Naive B cell (primary cell): ENCODE measurements around the gene CRELD1. TPM values are rescaled to one million over a fixed set of nuclear protein-coding genes. Genes with fewer than 3 reads are reported as not detected.

Source experiments
- ATAC-seq, 2 donors: fragments of 150-1000 bp; cut with Tn5 transposase; 2 replicates each; pipeline ENCODE4 v1.10.0; 2021; ENCODE audit warnings: low read depth in 2 of 2, mild to moderate bottlenecking in 2 of 2, moderate library complexity in 2 of 2
- DNase-seq: peaks from one replicate; pipeline ENCODE4 v3.0.0; 2022
- H3K27ac Mint-ChIP-seq, 6 donors: one replicate each; pipeline ENCODE4 v1.8.0; 2020 to 2022; ENCODE audit warnings: mild to moderate bottlenecking in 6 of 6, mixed read lengths in 6 of 6, moderate library complexity in 5 of 6, inconsistent platforms in 2 of 6
- H3K27me3 Mint-ChIP-seq, 3 donors: one replicate each; pipeline ENCODE4 v1.8.0; 2021 to 2022; ENCODE audit warnings: mixed read lengths in 3 of 3, mild to moderate bottlenecking in 1 of 3
- H3K36me3 Mint-ChIP-seq, 2 donors: one replicate each; pipeline ENCODE4 v1.8.0; 2020 to 2022; ENCODE audit warnings: mixed read lengths in 2 of 2, inconsistent platforms in 1 of 2, mild to moderate bottlenecking in 1 of 2
- H3K4me1 Mint-ChIP-seq, 3 donors: one replicate each; pipeline ENCODE4 v1.8.0; 2020 to 2022; ENCODE audit warnings: mixed read lengths in 3 of 3, inconsistent platforms in 1 of 3, mild to moderate bottlenecking in 1 of 3, moderate library complexity in 1 of 3
- H3K4me3 Mint-ChIP-seq, 8 donors: one replicate each; pipeline ENCODE4 v1.8.0; 2020 to 2022; ENCODE audit warnings: mild to moderate bottlenecking in 8 of 8, mixed read lengths in 8 of 8, moderate library complexity in 8 of 8, inconsistent platforms in 2 of 8
- H3K9me3 Mint-ChIP-seq, 7 donors: one replicate each; pipeline ENCODE4 v1.8.0; 2020 to 2022; ENCODE audit warnings: mixed read lengths in 7 of 7, mild to moderate bottlenecking in 5 of 7, inconsistent platforms in 2 of 7, moderate library complexity in 1 of 7
- polyA plus RNA-seq, 6 donors: library from polyadenylated mRNA; unstranded; fragments of 300-500 nt; fragmentation: Illumina TruSeq; gene quantifications; one replicate each; pipeline ENCODE4 v1.2.3, GENCODE V29; 2021; ENCODE audit warnings: low read depth in 6 of 6

The CRELD1 gene
- polyA plus RNA-seq, 6 donors from 2014 or later: 16.5 to 60.6 (median 27.5) TPM

DNA sequence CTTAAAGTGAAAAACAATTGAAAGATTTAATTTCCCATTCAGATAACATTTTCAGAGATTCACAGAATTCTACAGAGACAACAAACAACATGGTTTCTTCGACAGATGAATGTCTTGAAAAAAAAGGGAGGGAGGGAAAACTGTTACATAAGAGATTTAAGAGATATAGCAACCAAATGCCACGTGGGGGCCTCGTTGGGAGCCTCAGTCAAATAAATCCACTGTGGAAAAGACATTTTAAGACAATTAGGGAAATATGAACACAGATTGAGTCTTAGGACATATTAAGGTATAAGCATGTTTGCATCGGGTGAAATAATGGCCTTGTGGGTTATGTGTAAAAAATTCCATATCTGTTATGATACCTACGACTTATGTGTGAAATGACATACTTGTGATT, 23.6 kb downstream of the CRELD1 start:
- peak overlapping the region in 1 of 8 donors; percentile 18 for H3K4me3 Mint-ChIP-seq
- no peak for ATAC-seq
- peaks cover 0 to 4% (median 2%) of the 10 kb centered on the region in 3 donors for H3K4me1 Mint-ChIP-seq
- no peaks in the 10 kb centered on the region for H3K27me3 Mint-ChIP-seq
- peak overlapping the region in 1 of 6 donors; percentile 23 for H3K27ac Mint-ChIP-seq
- no peaks in the 10 kb centered on the region for H3K9me3 Mint-ChIP-seq
- peaks cover 0 to 5% of the 10 kb centered on the region in 2 donors for H3K36me3 Mint-ChIP-seq
- DNase-seq: no peak

- Mint-ChIP-seq H3K27me3 (no peaks in the 10 kb centered on the region), H3K36me3 (peaks cover 22 to 35% of the 10 kb centered on the region in 2 donors), H3K27ac (no peak overlapping the region), H3K4me3 (no peak overlapping the region), H3K9me3 (no peaks in the 10 kb centered on the region), H3K4me1 (no peaks in the 10 kb centered on the region)
- DNase-seq: no peak
- ATAC-seq: no peak
Observed at GRCh38 chr3:9965200-9965875, 31.7 kb downstream of the CRELD1 start.

DNA sequence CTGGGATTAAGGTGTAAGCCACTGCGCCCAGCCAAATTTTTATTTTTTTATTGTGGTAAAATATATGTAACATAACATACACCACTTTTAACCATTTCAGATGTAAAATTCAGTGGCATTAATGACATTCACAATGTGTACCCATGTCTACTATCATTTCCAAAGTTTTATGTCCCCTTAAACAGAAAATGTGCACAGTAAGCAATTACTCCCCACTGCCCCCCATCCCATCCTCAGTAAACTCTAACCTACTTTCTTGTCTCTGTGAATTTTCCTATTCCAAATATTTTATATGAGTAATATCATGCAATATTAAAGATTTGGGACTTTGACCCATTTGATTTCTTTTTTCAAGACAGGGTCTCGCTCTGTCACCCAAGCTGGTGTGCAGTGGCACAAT, 33.2 kb downstream of the CRELD1 start:
- no peak for DNase-seq
- no peak for ATAC-seq
- no peaks in the 10 kb centered on the region for H3K9me3 Mint-ChIP-seq
- H3K27ac Mint-ChIP-seq: peak overlapping the region in 1 of 6 donors; percentile 57
- H3K36me3 Mint-ChIP-seq: peaks cover 22 to 33% of the 10 kb centered on the region in 2 donors
- H3K27me3 Mint-ChIP-seq: no peaks in the 10 kb centered on the region
- no peak overlapping the region for H3K4me3 Mint-ChIP-seq
- H3K4me1 Mint-ChIP-seq: no peaks in the 10 kb centered on the region

GRCh38 chr3:9969632-9970019, 36.0 kb downstream of the CRELD1 start:
- ATAC-seq: no peak

DNA sequence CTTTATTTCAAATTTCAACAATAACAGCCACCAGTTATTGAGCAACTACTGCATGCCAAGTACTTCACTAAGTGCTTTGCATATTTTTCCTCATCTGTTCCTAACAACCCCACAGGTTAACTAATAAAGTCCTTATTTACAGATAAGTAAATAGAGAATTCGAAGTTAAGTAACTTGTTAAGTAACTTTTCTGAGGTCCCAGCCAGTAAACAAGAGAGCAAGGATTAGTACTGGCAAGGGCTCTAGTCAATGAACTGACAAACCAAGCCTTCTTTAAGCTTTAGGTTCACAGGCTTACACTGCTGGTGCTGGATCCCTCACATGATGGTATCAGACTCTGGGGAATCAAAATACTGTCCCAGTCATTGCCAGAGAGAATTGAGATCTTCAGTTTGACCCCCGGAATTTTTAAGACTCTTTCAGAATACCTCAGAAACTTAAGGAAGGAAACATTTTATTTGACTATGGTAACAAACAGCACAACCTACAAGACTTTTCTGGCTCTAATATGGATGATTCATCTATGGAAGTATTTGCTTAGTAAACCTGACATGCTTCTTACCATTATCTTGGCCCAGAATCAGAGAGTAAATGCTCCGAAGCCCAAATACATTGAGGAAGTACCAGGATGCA, 36.5 kb downstream of the CRELD1 start:
- ATAC-seq (no peak), DNase-seq (no peak)
- no peak overlapping the region for H3K27ac Mint-ChIP-seq
- peaks cover 28 to 35% of the 10 kb centered on the region in 2 donors for H3K36me3 Mint-ChIP-seq
- H3K4me3 Mint-ChIP-seq: no peak overlapping the region
- H3K27me3 Mint-ChIP-seq: no peaks in the 10 kb centered on the region
- H3K9me3 Mint-ChIP-seq: no peaks in the 10 kb centered on the region
- no peaks in the 10 kb centered on the region for H3K4me1 Mint-ChIP-seq

More at GRCh38 chr3:9969632-9970019, 36.0 kb downstream of the CRELD1 start:
- Mint-ChIP-seq H3K9me3 (no peaks in the 10 kb centered on the region), H3K4me1 (no peaks in the 10 kb centered on the region), H3K27me3 (no peaks in the 10 kb centered on the region), H3K27ac (no peak overlapping the region), H3K36me3 (peaks cover 28 to 35% of the 10 kb centered on the region in 2 donors), H3K4me3 (peak overlapping the region in 1 of 8 donors; percentile 3)
- no peak for DNase-seq

DNA sequence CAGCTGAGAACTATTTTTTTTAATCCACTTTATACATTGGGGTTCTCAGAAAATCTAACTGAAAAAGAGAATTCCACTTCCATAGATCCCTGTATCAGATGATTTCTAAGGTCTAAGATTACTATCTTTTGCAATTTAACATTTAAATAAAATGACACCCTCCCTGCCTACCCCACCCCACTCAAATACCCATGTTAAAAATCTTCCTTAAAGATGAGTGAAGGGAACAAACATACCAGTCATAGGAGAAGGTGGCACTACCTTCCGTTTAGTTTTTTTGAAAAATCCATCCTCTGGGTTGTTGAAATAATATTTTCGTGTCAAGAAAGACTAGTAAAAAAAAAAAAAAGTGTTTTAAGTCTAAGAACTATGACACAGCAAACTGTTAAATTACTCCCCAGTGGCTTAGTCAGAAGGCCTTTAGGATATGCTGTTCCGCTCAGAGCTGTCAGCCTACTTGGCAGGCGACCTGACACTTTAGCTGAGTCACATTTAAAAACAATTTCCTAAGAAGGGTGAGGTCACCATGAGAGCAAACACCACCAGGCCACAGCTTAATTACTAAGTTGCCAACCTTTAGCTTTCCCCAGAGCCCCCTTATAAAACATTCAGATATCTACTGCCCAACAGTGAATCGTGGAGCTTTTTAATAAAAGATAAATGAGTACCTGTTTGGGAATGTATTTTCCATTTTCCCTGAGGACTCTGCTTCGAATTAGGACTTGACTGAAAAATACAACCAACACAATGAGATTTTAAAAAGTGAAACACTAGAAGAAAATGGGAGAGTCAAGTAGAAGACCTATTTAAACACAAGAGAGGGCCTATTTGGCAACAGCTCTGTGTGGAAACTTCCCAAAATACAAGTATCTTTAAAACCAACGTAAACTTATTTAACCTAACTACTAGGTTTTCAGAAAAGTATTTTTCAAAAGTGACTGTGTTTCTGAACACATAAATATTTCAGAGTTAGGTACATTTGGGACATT, 43.4 kb downstream of the CRELD1 start:
- ATAC-seq (no peak), DNase-seq (no peak)
- peaks cover 15 to 28% of the 10 kb centered on the region in 2 donors for H3K36me3 Mint-ChIP-seq
- H3K9me3 Mint-ChIP-seq: no peaks in the 10 kb centered on the region
- no peak overlapping the region for H3K4me3 Mint-ChIP-seq
- H3K27me3 Mint-ChIP-seq: no peaks in the 10 kb centered on the region
- peak overlapping the region in 1 of 6 donors; percentile 29 for H3K27ac Mint-ChIP-seq
- peaks cover 12 to 14% (median 13%) of the 10 kb centered on the region in 3 donors for H3K4me1 Mint-ChIP-seq

DNA sequence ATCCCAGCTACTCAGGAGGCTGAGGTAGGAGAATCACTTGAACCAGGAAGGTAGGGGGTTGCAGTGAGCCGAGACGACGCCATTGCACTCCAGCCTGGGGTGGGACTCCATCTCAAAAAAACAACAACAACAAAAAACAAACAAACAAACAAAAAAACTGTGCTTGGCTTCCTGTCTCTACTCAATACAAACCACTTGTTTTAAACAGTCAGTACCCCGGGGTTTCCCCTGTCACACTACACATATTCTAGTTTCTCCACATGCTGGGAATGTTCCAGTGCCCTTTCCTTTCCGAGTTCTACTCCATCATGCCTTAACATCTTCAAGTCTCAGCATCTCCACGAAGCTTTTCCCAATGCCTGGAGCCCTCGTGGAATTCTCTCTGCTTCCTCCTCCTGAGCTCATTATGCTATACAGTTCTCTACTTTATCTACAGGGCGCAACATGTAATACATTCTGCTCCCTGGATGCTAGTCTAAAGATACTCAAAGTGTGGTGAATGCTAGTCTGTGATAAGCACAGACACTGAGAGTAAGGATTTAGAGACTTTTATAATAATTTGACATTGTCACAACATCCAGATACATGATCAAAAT, 45.2 kb downstream of the CRELD1 start:
- Mint-ChIP-seq H3K4me1 (peaks cover 13 to 16% (median 14%) of the 10 kb centered on the region in 3 donors), H3K27me3 (no peaks in the 10 kb centered on the region), H3K27ac (peak overlapping the region in 2 of 6 donors; percentile 6 to 85), H3K4me3 (no peak overlapping the region), H3K36me3 (peaks cover 15 to 23% of the 10 kb centered on the region in 2 donors), H3K9me3 (no peaks in the 10 kb centered on the region)
- no peak for ATAC-seq
- no peak for DNase-seq

DNA sequence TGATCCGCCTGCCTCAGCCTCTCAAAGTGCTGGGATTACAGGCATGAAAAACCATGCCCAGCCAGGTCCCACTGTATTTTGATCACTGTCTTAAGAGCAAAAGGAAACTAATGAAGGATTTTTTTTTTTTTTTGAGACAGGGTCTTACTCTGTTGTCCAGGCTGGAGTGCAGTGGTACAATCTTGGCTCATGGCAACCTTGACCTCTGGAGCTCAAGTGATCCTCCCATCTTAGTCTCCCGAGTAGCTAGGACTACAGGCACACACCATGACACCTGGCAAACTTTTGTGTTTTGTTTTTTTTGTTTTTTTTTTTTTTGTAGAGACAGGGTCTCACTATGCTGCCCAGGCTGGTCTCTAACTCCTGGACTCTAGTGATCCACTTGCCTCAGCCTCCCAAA, 46.6 kb downstream of the CRELD1 start:
- Mint-ChIP-seq H3K36me3 (peaks cover 10 to 19% of the 10 kb centered on the region in 2 donors), H3K27ac (peak overlapping the region in 3 of 6 donors; percentile 6 to 49 (median 21)), H3K9me3 (no peaks in the 10 kb centered on the region), H3K27me3 (no peaks in the 10 kb centered on the region), H3K4me1 (peaks cover 13 to 24% (median 14%) of the 10 kb centered on the region in 3 donors), H3K4me3 (peak overlapping the region in 1 of 8 donors; percentile 30)
- no peak for ATAC-seq
- no peak for DNase-seq

DNA sequence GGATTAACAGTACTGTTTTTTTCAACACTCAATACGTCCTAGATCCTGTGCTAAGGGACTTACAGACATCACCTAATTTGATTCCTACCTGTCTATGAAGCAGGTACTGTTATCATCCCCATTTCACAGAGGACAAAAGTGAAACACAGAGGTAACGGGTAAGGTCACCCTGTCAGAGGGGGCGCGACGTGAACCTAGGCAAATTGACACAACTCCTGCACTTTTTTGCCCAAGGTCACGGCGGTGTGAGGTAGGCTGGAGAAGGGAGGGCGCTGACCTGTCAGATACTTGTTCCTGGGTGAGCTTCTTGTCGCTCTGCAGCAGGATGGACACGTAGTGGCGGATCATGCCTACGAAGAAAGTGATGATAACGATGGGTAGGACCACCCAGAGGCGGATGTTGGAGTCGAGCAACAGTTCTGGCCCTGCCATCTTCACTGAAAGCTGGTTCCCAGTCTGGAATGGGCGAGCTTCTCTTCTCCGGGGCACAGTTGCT, 52.6 kb downstream of the CRELD1 start:
- DNase-seq (no peak), ATAC-seq (peak; percentile 12 to 13)
- no peaks in the 10 kb centered on the region for H3K27me3 Mint-ChIP-seq
- H3K36me3 Mint-ChIP-seq: no peaks in the 10 kb centered on the region
- H3K27ac Mint-ChIP-seq: peak overlapping the region; percentile 99 to 100 (median 100)
- H3K4me3 Mint-ChIP-seq: peak overlapping the region; percentile 93 to 100 (median 99)
- H3K9me3 Mint-ChIP-seq: no peaks in the 10 kb centered on the region
- H3K4me1 Mint-ChIP-seq: peaks cover 15 to 48% (median 16%) of the 10 kb centered on the region in 3 donors

DNA sequence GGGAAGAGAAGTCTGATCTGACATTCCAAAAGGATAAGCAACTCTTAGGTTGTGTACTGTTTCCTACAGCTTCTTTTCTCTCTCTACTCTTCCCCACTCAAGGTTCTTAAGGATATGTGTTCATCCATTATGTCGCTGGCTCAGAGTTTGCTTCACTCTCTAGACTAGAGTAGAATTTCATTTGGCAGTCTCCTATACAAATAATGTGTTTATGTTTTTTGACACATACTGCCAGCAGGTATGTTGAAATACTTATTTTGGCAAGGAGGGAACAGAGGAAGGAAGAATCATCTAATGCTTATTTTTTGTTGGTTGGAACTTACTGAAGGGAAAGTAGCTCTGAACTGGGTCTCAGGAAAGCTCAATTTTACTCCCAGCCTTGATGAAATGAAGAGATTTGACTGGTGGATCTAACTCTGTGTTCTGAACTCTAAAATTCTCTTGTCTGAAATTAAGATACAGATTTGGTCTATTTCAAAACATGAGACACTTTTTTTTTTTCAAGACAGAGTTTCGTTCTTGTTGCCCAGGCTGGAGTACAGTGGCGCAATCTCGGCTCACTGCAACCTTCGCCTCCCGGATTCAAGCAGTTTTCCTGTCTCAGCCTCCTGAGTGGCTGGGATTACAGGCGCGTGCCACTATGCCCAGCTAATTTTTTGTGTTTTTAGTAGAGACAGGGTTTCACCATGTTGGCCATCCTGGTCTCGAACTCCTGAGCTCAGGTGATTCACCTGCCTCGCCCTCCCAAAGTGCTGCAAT, 60.6 kb downstream of the CRELD1 start:
- no peak for ATAC-seq

More for the DNA sequence above, 60.6 kb downstream of the CRELD1 start:
- Mint-ChIP-seq H3K27ac (no peak overlapping the region), H3K36me3 (no peaks in the 10 kb centered on the region), H3K27me3 (no peaks in the 10 kb centered on the region), H3K4me1 (peaks cover 0 to 2% (median 0%) of the 10 kb centered on the region in 3 donors), H3K4me3 (no peak overlapping the region), H3K9me3 (no peaks in the 10 kb centered on the region)
- no peak for DNase-seq
